ENCODE measurements around the gene MYO18A.

The MYO18A gene

DNA sequence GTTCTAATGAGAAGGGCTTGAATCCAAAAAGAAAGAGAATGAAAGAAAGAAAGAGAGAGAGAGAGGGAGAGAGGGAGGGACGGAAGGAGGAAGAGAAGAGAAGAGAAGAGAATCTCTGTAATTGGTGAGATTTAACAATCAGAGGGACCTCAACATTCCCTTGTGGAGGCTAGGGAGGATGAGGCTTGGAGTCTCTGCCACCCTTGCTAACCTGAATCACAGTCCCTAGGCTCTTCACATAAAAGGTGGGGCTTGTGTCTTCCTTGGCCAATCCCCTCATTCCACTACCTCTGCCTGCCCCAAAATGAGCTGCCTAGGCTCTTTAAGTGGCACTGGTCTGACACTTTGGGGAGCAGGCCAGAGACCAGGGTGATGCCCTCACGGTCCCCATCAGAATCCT, 107.2 kb downstream of the MYO18A start:
- DNase-seq, result no peak

DNA sequence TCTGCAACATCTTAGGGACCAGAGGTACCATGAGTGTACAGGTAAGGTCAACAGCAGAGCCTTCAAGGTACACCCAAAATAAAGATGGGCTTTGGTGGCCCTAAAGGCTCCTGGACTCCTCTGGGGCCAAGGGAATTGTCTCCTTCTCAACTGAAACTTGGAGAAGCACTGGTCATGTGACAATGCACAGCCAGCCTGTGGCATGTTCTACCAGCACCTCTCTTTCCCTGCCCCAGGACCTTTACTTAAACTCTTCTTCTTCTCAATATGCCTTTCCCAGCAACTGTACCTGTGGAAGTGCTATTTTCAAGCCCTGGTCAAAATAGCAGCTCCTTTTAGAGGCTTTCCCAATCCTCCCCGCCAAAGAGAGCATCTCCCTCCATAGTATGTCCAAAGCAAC, 108.9 kb downstream of the MYO18A start:
- no peak for DNase-seq

DNA sequence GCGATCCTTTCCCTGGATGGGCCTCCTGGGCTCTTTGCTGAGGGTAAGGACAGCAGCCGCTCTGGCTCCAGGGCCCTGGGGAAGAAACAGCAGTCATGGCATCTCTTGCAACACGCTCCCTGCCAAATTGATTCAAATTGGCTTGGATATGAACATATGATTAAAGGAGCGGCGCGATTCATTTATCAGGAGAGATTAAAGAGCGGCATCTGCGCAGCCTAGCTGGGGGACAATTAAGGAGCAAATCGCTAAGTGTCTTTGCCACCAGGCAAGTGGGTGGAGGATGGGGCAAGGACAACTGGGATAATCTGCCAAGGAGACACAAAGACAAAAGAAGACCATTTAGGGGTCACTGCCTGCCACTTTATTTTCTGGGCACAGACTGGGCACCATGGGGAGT, 109.4 kb downstream of the MYO18A start:
- DNase-seq, result no peak

DNA sequence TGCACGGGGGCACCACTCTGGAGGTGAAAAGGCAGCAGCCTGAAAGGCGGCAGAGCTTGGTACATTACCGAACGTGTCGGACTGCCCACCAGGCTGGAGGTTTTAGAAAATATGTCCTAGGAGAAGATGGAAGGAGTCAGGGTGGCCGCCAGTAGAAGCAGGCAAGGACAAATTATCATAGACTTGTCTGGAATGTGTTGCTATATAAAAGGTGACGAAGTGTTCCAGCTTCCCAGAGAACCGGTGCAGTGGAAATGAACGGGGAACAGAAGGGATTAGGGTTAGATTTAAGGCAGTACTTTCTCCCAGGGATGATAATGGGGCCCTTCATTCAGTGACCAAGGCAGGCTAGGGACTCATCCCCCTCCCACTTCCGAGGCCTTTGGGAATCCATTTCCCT, 109.9 kb downstream of the MYO18A start:
- no peak for DNase-seq

DNA sequence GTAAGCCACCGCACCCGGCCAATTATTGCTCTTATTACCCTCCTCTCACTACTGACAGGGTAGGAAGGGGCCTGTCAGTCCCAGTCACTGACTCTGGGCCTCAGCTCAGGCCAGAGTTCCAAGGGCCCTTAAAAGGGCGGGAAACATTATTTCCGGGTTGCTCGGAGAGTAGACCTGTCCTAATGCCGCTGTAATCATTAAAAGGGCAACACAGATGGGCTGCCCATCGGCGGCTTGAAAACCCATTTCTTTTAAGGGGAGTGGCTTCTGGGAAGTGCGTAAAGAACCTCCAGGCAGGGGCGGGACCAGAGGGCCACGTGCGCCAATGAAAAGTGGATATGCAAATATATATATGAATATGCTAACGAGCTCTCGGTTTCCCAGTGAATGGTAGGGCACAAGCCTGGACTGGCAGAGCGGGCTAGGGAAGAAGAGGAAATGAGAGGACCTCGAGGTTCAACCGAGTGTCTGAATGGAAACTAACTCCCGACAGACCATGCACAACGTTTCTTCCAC, 110.6 kb downstream of the MYO18A start:
- DNase-seq, result no peak

DNA sequence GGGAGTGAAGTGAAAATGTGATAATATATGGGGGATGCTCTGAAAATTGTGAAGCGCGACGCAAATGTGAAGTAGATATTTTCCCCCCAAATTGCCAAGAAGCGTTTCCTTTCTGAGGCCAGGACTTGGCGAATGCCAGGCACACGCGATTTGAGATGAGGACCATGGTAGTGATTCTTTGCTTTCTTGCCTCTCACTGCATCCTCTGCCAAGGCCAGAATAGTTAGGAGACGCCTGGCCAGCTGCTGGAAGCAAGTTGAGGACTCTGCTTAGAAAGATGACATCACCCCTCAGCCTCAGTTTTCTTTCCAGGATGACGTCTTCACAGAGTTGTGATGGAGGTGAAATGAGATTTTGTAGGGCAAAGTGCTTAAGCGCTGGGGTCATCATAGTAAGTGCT, 111.4 kb downstream of the MYO18A start:
- no peak for DNase-seq

DNA sequence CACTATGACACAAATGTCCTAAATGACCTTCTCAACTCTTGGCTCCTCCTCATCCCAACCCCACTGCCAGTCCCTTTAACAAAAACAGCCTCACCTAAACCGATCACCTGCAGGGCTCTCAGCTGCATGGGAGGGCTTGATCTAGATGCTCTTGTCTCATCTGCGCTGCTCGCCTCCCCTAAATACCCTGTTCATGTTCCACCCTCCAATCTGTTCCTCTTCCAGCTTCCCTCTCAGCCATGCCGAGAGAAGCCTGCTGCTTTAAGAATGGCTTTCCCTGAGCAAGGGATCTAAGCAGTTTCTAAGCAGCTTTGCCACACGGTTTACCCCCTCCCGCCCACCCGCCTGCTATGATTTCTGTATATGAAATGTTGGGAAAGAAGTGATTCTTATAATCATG, 113.6 kb downstream of the MYO18A start:
- DNase-seq, result no peak

DNA sequence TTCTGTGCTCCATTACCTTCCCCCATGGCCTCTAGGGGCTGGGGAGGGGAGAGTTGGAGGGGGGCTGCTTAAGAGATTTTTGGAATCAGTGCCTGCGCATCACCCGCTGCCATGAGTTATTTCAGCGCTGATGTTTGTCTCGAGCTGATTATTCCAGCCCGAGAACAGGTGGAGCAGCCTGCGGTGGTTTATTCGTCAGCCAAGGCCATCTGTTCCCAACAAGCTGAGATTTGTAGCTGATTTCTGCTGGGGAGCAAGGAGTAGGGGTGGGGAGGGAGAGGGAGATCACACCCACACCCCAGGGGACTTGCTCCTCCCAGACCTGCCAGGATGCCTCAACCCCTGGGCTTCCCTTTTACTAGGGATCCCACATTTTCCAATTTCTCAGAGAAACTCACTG, 114.2 kb downstream of the MYO18A start:
- no peak for DNase-seq

DNA sequence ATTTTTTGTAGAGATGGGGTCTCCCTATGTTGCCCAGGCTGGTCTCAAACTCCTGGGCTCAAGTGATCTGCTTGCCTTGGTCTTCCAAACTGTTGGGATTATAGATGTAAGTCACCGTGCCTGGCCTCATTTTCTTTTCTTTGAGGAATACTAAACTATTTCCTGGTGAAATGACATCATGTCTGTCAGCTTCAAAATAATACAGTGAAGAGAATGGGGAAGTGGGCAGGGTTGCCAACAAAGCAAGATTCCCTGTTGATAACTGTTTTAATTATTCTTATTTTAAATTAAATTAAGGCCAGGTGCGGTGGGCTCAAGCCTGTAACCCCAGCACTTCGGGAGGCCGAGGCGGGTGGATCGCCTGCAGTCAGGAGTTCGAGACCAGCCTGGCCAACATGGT, 116.2 kb downstream of the MYO18A start:
- DNase-seq, result no peak

DNA sequence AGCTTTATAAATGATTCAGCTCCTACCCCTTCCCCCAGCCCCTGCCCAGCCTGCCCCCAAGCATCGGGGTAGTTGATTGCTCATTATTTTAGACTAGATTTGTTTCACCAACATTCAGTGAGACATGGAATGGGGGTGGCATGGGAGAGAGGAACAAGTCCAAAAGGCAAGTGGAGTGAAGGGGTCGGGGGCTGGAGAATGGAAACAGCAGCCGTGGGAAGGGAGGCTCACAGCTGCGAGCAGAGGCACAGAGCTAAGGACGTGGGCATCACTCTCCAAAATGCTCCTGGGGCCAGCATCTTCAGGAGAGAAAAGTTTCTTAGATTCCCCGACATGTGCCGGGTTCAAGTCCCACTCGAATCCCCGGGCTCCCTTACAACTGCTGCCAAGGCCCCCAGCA, 118.0 kb downstream of the MYO18A start:
- DNase-seq, result no peak

DNA sequence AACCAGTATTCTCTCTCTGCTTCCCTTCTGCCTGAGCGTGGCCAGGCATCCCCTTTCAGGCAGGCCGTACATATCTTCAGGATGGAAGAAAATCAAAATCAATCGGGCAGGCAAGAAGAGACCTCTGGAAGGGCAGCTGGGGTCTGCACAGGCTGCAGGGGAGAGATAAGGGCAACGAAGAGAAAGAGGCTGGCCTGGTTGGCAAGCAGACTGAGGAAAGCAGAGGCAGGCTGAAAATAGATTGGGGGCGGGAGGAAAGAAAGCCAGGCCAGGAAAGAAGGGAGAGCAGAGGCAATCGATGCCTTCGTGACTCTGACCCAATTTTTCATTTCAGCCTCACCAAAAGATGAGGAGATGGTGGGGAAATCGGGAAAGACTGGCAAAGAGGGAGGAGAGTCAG, 119.2 kb downstream of the MYO18A start:
- DNase-seq, result no peak

DNA sequence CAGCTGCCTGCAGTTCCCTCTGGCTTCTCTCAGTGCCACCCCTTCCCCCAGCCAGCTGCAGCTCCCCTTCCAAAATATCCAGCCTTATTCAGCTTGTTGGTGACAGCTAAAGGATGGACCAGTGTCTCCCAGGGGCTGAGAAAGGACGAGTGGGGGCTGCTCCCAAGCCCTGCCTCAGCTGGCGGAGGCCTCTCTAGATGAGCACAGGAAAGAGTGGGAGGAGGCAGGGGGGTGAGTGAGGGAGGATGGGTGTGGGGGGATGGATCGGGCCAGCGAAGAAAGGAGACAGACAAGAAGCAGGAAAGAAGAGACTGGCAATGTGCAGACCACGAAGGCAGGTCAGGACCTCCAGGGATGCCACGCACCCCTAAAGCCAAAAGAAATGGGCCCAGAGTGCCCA, 119.7 kb downstream of the MYO18A start:
- DNase-seq, result no peak

DNA sequence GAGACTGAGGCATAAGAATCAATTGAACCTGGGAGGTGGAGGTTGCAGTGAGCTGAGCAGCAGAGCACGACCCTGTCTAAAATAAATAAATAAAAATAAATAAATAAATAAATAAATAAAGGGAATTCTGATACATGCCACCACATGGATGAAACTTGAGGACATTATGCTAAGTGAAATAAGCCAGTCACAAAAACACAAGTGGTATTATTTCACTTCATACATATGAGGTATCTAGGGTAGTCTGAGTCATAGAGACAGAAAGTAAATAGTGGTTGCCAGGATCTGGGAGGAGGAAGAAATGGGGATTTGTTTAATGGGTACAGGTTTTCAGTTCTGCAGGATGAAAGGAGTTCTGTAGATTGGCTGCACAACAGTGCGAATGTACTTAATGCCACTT, 120.9 kb downstream of the MYO18A start:
- no peak for DNase-seq

DNA sequence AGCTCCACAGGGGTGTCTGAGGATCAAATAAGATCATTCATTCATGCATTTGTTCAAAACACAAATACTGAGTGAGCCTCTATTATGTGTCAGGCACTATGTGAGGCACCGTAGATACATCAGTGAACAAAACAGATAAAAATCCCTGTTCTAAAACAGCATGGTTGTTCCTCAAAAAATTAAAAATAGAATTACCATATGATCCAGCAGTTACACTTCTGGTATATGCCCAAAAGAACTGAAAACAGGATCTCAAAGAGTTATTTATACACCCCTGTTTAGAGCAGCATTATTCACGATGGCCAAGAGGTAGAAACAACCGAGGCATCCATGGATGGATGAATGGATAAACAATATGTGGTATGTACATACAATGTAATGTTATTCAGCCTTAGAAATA, 121.8 kb downstream of the MYO18A start:
- no peak for DNase-seq

DNA sequence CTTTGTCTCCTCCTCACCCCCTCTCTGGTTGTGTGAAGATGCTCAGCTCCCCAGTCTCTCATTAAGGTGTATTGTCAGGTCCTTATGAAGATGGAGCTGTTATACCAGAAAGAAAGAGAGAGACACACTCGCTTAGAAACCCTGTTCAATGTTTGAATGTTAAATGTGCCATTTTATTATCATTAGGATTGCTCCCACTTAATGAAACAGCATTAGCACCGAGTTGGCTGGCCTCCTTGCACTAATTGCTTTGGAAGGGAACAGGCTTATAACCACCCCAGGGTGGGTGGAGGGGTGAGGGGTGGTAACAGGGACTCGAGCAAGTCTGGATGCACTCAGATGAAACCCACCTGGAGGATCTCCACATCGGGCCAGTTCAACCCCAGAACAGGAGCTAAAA, 122.8 kb downstream of the MYO18A start:
- no peak for DNase-seq

DNA sequence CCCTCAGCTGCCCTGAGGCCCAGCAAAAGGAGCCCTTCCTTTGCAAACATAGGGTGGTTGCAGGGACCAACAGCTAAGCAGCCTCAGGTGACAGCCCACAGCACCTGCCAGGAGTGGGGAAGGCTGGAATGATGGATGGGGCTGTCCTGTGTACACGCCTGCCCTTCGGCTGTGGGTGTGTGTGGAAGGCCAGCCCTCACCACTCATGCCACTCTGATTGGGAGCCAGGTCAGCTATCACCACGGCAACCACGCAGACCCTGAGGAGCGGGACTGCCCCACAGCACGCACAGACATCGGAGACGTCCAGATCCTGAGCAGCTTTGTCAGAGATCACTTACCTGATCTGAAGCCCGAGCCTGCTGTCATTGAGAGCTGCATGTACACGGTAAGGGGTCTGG, 125.4 kb downstream of the MYO18A start:
- no peak for DNase-seq

DNA sequence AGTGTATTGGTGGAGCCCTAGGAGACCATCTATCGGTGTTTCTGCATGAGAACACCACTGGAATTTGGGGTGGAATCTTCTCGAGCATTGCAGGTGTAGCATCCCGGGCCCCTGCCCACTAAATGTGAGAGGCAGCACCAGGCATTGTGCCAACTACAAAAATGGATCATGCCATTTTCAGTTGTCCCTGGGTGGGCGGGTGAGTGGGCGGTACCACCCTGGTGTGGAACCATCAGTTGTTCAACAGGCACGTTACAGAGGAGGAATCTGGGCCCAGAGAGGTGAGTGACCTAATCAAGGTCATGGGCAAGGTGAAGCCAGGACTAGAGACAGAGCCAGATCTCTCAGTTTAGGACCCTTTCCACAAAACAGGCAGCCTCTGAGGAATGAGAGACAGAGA, 128.5 kb downstream of the MYO18A start:
- DNase-seq, result no peak

DNA sequence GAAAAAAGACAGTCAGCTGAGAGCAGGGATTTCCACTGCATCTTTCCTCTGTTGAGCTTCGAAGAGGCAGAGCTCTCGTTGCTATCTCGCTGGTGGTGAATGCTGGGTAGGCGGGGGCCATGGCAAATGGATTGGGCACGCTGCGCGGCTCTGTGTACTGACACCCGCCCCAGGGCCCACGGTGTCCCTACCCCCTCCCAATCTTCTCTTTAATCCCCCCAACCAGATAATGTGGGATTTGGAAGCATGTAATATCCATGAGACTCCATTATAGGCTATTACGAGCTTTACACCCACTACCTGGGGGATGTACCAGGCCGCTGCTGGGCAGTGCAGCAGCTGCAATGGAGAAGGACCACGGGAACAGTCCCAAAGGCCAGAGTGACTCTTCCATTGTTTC, 129.0 kb downstream of the MYO18A start:
- DNase-seq, result no peak

DNA sequence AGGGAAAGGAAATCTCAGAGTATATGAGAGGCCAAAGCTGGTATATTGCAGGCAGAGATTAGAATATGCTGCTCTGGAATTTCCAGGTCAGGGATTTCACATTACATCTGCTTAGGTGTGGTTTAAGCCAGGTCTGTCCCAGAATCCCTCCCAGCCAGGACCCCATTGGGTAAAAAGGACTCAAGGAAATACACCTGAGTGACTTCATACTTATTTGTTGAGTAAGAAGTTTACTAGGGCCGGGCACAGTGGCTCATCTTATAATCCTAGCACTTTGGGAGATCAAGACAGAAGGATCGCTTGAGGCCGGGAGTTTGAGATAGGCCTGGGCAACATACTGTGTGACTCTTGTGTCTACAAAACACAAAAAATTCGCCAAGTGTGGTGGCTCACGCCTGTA, 130.0 kb downstream of the MYO18A start:
- no peak for DNase-seq

DNA sequence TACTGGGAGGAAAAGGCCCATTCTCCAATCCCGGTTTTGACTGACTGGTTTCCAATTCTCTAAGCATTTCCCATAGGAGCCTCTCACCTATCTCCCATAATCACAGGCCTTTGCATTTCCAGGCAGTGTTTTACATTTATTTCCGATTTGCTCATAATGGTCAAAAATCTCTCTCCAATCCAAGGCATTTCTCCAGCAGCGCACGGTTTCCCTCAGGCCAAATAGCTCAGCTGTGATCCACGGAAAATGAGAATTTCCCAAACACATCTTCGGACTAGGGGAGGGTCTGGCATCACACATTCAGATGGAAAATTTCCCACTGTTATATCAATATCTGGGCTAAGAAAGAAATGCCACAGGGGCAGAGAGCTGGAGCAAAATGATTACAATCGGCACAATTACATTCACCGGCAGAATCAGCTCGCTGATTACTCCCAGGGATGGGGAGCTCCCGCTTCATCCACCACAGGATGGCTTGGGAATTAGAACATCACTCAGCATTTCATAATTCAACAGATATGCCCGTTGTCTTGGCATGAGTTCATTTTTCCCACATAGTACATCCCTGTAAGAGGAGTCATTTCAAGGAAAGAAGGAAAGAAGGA, 130.6 kb downstream of the MYO18A start:
- DNase-seq, result no peak

DNA sequence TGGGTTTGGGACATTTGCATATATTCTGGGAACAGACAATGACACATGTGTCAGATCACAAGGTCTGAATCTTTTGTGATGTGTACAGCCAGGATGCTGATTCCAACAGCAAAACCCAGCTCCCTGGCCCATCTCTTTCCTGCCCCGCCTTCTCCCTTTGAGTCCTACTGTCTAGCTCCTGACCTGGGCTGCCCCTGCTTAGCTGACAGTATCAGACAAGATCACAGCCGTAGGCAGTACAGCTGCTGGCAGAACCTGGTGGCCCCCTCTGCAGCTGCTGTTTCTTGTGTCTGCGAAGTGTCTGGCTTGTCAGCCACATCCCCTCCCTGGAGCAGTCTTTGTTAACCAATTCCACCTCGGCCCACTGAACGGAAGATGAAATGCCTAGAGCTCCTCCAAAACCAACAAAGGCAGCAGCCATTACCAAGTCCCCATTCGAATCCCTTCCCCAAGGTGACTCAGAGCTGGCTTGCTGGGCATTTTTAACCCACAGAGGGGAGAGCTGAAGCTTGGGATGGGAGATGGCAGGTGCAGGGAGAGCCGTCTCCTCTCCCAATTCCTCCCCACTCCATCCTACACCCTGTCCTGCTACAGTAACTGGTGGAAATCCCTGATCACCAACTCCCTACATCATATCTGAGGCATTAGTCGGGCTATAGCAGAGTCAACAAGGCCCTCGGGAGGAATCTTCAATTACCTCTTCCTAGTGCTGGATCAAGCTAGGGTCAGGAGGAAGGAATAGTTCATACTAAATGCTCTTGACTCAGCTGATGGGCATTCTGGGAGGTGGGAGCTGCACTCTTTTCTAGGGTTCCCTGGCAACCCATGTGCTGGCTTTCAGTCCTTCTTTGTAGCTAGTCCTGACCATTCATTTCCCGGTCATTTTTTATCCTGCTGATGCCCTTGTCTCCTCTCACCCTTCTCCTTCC, 131.5 kb downstream of the MYO18A start:
- no peak for DNase-seq

DNA sequence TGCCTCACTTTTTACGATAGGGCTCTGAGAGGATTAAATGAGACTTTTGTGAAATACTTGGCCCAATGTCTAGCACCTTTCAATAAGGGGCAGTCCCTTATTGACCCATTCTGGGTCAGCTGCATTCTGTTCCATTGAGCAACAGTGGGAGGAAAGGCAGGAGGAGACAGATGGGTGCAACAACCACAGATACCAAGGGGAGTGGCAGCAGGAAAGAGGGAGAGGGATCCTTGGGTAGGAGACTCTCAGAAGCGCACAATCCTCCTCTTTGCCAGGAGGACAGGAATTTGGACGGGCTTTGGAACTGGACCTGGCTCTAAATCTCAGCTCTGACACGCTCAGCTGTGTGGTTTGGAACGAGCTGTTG, 133.7 kb downstream of the MYO18A start:
- DNase-seq, result no peak

DNA sequence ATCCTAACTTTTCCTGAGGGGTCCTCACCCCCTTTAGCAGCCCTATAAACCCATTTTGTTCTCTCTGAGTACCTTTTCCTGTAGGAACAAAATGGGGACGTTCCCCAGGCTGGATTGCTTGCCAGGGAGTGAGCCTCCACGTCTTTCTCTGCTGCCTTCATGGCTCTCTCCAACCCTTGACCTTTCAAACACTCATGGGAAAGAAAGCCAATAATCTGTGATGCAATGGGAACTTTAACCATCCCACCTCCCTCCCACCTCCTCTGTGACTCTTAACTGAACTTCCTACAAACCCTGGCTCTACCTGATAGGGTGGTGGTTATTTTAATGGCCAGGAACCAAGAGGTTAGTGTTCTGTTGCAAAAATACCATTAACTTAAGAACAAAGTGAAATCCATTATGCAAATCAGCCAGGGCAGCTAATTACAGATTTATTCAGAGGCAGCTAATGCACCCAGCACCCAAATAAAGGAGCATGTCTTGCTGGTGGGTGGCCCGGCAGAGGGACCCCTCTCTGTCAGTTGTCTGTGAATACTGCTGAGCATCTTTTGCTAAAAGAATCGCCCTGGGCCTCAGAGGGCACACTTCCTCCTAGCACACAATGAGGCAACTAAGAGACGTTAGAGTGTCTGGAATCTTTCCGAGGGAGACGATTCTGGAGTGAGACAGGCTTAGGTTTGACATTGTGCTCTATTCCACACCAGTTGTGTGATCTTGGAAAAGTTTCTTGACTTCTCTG, 134.3 kb downstream of the MYO18A start:
- DNase-seq, result no peak

DNA sequence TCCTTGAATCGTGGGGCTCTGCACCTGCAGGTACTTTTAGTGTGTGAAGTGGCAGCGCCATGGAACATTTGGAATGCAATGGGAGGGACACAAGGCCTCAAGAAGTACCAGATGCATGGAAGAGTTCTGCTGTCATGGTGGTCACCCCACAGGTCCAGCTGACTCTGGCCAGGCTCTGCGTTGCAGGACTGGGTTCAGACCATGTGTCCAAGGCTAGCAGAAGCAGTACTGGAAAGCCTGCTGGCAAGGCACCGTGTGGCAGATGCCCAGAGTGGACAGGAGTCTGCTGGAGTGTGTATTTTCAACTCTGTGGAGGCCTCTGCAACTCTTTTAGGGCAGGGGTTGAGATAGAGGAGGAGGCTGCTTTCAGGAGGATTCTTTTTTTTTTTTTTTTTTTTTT, 135.2 kb downstream of the MYO18A start:
- DNase-seq, result no peak

Measured in 8988T (cell line).